ENCODE data around the gene CDK15. TPM values are rescaled to one million over a fixed set of nuclear protein-coding genes. Genes with fewer than 3 reads are reported as not detected.

Gene CDK15
- total RNA-seq, 2 donors from 2014 or later = 1.5 to 8.3 TPM

DNA sequence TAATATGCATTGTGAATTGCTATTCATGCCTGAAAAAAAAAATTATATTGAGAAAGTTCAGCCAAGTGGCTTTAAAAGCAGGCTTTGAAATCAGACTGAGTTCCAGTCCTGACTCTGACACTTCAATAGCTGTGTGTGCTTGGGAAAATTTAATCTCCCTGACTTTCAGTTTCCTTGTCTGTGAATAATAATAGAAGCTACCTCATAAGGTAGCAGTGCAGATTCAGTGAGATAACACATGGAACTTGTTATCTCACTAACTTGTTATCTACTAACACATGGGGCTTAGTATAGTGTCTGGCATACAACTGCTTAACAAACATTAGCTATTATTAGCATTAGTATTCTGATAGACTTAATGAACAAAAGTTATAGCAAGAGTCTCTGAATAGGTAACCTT, 40.5 kb upstream of the CDK15 start:
- H3K27ac ChIP-seq = no peak overlapping the region
- ATAC-seq (ENCODE audit: insufficient number of reproducible peaks, low FRiP score, low read depth) (no peak), DNase-seq (ENCODE audit: low spot score) (no peak)
- H3K4me1 ChIP-seq (ENCODE audit: control insufficient read depth in 1 of 2, low read depth in 2 of 2) = peaks cover 0 to 18% of the 10 kb centered on the region in 2 donors
- no peaks in the 10 kb centered on the region for H3K27me3 ChIP-seq (replicated peaks; ENCODE audit: insufficient read depth)
- TF ChIP-seq, protein P1, sequence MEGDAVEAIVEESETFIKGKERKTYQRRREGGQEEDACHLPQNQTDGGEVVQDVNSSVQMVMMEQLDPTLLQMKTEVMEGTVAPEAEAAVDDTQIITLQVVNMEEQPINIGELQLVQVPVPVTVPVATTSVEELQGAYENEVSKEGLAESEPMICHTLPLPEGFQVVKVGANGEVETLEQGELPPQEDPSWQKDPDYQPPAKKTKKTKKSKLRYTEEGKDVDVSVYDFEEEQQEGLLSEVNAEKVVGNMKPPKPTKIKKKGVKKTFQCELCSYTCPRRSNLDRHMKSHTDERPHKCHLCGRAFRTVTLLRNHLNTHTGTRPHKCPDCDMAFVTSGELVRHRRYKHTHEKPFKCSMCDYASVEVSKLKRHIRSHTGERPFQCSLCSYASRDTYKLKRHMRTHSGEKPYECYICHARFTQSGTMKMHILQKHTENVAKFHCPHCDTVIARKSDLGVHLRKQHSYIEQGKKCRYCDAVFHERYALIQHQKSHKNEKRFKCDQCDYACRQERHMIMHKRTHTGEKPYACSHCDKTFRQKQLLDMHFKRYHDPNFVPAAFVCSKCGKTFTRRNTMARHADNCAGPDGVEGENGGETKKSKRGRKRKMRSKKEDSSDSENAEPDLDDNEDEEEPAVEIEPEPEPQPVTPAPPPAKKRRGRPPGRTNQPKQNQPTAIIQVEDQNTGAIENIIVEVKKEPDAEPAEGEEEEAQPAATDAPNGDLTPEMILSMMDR (IDR thresholded peaks at IDR 0.05) = no peak
- no peak overlapping the region for H3K4me3 ChIP-seq
- peaks cover 20% of the 10 kb centered on the region for H3K36me3 ChIP-seq
- no peaks in the 10 kb centered on the region for H3K9me3 ChIP-seq

DNA sequence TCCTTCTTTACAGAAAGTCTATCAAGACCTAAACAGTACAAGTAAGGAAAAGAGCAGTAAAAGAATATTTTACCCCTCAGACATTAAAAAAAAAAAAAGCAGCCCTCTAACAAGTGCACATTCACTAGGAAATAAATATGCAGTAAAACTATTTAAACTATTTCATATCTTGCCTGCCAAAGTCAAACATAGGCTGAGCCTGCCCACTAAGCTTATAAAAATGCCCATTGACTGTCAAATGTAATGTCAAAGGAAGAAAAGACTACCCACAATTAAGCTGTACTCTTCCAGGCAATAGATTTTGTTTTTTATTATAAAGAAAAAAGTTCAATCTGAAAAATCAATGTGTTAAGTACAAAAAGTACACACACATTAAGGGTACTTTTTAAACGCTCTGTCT, 37.4 kb upstream of the CDK15 start:
- peak overlapping the region in 1 of 2 donors; percentile 8 for H3K27ac ChIP-seq
- no peak for DNase-seq (ENCODE audit: low spot score)
- H3K9me3 ChIP-seq = no peaks in the 10 kb centered on the region
- H3K36me3 ChIP-seq = peaks cover 7% of the 10 kb centered on the region
- ATAC-seq (ENCODE audit: insufficient number of reproducible peaks, low FRiP score, low read depth) = no peak
- no peak overlapping the region for H3K4me3 ChIP-seq
- H3K27me3 ChIP-seq (replicated peaks; ENCODE audit: insufficient read depth) = no peaks in the 10 kb centered on the region
- TF ChIP-seq, protein P1 (IDR thresholded peaks at IDR 0.05) = no peak
- H3K4me1 ChIP-seq (ENCODE audit: control insufficient read depth in 1 of 2, low read depth in 2 of 2) = peaks cover 0 to 22% of the 10 kb centered on the region in 2 donors

DNA sequence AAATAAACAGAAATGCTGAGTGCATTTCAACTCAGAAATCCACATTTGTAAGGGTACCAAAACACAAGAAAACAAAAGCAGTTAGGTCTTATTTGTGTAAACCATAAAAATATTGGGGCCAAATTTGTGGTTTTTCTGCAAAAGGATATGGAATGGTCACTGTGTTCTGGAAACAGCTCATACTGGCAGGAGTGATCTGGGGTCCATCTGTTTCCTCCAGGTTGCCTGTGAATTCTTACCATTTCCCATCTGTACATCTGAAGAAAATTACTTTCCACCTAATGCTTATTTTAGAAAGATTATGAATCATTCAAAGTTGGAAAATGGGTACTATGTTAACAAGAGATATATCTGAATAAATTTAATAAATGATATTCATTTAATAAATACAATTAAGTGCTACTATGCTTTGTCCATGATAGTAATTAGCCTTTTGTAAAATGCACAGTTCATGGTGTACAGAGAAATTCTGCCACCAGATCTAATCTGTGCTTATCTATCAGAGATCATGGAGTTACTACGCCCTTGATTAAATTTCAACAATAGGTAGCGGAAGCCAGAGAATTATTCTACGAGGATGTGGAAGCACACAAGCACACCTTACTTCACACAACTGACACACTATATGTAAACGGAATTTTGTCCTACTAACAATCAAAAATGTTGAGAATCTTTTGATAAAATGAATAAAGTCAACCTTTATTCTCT, 36.5 kb upstream of the CDK15 start:
- ATAC-seq (ENCODE audit: insufficient number of reproducible peaks, low FRiP score, low read depth) = no peak
- peaks cover 7% of the 10 kb centered on the region for H3K36me3 ChIP-seq
- no peak overlapping the region for H3K27ac ChIP-seq
- no peaks in the 10 kb centered on the region for H3K27me3 ChIP-seq (replicated peaks; ENCODE audit: insufficient read depth)
- H3K4me3 ChIP-seq = no peak overlapping the region
- TF ChIP-seq, protein P1 (IDR thresholded peaks at IDR 0.05) = no peak
- no peaks in the 10 kb centered on the region for H3K9me3 ChIP-seq
- H3K4me1 ChIP-seq (ENCODE audit: control insufficient read depth in 1 of 2, low read depth in 2 of 2) = peaks cover 0 to 22% of the 10 kb centered on the region in 2 donors
- DNase-seq (ENCODE audit: low spot score) = no peak

DNA sequence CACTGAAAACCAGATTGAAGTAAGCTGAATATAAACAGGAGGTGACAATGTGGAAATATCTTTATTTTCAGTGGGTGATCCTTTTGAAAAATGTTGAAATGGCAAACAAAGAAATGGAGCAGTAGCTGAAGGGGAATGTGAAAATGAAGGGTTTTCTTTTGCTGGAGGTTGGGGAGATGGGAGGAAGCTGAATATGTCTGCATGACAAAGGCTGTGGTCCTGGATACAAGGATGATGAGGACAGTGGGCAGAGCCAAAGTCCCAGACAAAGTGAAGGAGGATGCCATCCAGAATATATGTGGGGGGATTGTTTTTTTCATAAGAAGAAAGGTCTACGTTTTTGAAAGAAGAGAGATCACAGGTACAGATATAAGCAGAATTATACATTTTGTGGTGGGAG, 32.3 kb upstream of the CDK15 start:
- H3K27ac ChIP-seq = no peak overlapping the region
- TF ChIP-seq, protein P1 (IDR thresholded peaks at IDR 0.05) = no peak
- peaks cover 3% of the 10 kb centered on the region for H3K36me3 ChIP-seq
- H3K9me3 ChIP-seq = no peaks in the 10 kb centered on the region
- H3K4me1 ChIP-seq (ENCODE audit: control insufficient read depth in 1 of 2, low read depth in 2 of 2) = peaks cover 0 to 14% of the 10 kb centered on the region in 2 donors
- ATAC-seq (ENCODE audit: insufficient number of reproducible peaks, low FRiP score, low read depth) (no peak), DNase-seq (ENCODE audit: low spot score) (no peak)
- no peaks in the 10 kb centered on the region for H3K27me3 ChIP-seq (replicated peaks; ENCODE audit: insufficient read depth)
- no peak overlapping the region for H3K4me3 ChIP-seq

DNA sequence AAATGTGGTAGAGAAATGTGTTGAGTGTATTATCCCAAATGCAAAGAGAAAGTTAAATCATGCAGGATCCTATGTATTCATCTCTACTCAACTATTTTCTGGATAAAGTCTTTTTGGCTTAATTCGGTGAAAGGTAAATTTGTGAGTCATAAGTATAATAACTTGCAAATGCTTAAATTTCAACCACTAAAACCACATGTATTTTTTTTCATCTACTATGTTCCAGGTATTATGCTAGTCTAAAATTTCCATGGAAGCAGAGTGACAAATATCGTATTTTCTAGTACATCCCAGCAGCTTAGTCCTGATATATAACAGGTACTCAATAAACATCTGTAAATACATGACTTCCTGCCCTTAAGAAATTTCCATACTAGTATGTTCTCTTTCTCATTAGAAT, 31.8 kb upstream of the CDK15 start:
- H3K4me1 ChIP-seq (ENCODE audit: control insufficient read depth in 1 of 2, low read depth in 2 of 2) = peaks cover 3 to 17% of the 10 kb centered on the region in 2 donors
- TF ChIP-seq, protein P1 (IDR thresholded peaks at IDR 0.05) = no peak
- no peaks in the 10 kb centered on the region for H3K9me3 ChIP-seq
- ATAC-seq (ENCODE audit: insufficient number of reproducible peaks, low FRiP score, low read depth) = no peak
- DNase-seq (ENCODE audit: low spot score) = no peak
- H3K4me3 ChIP-seq = no peak overlapping the region
- H3K36me3 ChIP-seq = peaks cover 3% of the 10 kb centered on the region
- no peak overlapping the region for H3K27ac ChIP-seq
- H3K27me3 ChIP-seq (replicated peaks; ENCODE audit: insufficient read depth) = no peaks in the 10 kb centered on the region

Data from thoracic aorta (tissue), 2 donors.